ENCODE results near the gene LCTL.

Gene LCTL, protein sequence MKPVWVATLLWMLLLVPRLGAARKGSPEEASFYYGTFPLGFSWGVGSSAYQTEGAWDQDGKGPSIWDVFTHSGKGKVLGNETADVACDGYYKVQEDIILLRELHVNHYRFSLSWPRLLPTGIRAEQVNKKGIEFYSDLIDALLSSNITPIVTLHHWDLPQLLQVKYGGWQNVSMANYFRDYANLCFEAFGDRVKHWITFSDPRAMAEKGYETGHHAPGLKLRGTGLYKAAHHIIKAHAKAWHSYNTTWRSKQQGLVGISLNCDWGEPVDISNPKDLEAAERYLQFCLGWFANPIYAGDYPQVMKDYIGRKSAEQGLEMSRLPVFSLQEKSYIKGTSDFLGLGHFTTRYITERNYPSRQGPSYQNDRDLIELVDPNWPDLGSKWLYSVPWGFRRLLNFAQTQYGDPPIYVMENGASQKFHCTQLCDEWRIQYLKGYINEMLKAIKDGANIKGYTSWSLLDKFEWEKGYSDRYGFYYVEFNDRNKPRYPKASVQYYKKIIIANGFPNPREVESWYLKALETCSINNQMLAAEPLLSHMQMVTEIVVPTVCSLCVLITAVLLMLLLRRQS

DNA sequence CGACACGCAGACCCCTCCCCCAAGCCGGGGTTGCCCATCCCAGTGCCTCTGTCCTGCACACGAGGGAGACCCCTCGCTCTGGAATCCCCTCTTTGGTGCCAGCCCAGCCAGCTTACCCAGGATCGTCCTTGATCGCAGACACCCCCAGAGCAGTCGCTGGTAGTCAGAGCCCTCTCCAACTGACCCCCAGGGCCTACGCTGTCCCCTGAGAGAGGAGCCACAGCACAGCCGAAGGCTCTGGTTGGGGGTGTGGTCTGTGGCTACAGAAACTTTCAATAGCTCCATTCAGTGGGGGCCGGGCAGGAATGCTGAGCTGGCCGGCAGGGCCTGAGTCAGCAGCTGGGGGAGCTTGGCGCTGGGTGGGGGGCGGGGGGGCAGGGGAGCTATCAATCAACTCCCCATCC is at the start of gene LCTL:
LCTL (minus strand) TSS at position 258 of the 404 bp plus-strand sequence. CDS start 633 bp downstream, outside the sequence.
- DNase-seq: no peak

DNA sequence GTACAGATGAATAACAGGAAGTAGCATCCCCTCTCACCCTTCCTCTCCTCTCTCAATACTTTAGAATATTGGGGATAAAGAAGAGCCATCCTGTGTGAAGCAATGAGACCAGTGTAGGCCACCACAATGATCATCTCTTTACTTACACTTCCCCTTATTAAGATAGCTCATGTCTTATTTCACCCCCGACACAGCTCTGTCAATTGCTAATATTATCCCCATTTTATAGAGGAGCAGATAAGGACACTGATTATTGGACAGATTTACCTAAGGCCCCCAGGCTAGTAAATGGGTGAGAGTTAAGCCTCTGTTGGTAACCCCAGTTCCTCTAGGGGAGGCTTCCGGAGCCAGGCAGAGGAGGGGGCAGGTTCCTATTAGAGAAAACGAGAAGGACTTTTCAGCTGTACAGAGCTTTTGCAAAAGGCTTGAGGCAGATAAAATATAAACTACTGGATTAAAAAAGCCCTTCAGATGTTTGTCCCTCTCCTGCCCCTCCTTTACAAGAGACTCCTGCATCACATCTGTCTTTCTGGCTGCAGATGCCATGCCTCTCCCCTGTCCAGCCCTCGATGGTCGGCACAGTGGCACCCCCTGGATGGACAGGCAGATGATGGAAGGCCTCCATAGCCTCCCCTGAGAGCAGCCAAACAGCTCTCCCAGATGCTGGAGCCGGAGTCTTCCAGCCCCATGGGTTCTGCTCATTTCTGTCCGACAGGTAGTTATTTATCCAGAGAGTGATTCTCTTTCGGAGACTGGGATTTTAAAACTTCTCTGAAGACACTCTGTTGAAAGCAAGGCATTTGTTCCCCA is 49.4 kb upstream of the LCTL start:
- no peak for DNase-seq

DNA sequence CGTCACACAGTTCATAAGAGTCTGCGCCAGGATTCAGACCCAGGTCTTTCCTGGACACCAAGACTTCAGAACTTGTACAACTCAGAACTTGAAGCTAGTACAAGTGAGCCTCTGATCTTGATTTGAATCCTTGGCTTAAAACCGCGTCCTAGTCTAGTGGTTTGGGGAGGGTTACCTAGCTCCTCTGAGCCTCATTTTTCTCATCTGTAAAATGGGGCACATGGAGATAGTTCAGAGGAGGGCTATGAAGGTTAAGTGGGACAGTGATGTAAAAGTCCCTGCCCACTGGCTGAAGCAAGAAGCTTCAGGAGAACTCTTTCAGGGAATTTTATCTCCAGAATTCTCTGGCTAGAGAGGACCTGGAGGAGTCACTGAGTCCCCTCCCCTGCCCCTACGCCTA is 48.7 kb upstream of the LCTL start:
- DNase-seq: no peak

DNA sequence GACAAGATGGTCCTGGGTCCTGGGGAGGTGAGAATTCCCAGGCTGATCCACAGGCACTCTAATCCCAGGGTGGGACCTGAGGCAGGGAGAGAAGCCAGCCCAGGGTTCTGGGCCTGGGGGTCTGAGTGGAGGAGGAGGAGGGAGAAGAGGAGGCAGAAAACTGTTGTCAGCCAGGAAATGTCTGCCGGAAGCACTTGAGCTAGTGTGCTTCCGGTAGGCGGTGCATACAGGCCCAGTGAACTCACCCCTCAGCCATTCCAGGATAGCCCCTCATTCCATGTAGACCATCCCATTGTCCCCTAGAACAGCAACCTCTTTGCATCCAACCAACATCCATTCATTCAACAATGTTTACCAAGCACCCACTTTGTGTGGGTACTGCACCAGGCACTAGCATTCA is 47.9 kb upstream of the LCTL start:
- DNase-seq: no peak

DNA sequence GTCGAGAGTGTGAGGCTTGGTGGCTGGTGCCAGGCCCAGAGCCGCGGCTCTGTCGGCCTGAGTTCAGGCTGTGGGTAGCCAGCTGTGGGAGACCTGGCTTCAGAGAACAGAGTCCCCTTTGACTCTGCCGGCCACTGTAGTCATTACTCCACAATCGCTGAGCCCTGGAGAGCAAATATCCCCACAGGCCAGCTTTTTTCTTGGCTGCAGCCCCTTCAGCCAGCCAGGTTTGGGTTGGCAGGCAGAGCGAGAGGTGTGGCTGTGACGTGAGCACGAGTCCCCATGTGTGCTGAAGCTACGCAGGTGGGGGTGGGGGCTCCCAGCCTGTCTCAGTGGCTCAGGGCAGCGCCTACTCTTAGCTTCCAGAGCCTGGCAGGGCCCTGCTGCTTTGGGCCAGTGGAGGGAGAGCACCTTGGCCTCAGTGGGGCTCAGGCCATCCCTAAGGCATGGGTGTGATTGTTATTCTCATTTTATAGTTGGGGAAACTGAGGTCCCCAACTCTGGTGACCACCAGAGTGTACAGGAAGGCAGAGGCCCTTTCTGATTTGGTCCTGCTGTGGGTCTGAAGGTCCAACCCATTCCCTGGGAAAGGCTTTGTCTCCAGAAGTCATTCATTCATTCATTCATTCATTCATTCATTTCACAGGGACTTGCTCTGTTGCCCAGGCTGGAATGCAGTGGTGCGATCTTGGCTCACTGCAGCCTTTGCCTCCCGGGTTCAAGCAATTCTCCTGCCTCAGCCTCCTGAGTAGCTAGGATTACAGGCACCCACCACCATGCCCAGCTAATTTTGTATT is 45.7 kb upstream of the LCTL start:
- no peak for DNase-seq

DNA sequence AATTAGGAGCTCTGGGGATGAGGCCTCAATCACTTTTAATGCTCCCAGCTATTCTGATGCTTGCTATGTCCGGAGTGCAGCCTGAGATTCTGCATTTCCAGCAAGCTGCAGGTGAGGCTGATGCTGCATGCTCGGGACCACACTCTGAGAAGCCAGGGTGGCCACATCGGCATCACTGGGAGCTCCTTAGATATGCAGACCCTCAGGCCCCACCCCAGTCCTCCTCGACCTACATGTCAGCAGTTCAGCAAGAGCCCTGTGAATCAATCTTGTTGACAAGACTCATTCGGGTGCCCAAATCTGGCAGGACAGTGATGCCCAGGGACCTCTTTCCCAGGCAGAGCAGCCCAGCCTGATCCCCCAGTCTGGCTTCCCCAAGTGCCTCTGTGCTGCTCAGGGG is 44.1 kb upstream of the LCTL start:
- DNase-seq: no peak

DNA sequence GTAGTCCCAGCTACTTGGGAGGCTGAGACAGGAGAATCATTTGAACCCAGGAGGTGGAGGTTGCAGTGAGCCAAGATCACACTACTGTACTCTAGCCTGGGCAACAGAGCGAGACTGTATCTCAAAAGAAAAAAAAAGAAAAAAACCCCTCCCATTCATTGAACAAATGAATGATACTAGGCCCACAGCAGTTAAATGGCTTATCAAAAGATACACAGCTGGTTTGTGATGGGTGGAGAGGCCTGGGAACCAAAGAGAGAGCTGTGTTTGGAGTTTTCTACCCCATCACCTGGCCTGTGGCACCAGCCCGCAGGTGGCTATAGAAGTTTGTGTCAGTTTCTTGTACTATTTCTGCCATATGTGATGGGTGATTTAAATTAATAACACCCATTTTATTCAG is 43.1 kb upstream of the LCTL start:
- no peak for DNase-seq

DNA sequence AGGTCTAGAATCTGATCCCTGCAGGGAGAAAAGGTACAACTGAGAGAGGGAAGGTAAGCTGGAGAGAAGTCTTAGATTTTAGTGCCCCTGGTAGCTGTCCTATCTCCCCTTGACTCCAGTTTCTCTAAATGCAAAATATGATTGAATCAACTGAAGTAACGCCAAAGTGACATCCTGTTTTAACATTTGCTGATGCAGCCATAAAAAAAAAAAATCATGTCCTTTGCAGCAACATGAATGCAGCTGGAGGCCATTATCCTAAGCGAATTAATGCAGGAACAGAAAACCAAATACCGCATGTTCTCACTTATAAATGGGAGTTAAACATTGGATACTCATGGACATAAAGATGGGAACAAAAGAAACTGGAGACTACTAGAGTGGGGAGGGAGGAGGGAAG is 42.4 kb upstream of the LCTL start:
- DNase-seq: no peak

DNA sequence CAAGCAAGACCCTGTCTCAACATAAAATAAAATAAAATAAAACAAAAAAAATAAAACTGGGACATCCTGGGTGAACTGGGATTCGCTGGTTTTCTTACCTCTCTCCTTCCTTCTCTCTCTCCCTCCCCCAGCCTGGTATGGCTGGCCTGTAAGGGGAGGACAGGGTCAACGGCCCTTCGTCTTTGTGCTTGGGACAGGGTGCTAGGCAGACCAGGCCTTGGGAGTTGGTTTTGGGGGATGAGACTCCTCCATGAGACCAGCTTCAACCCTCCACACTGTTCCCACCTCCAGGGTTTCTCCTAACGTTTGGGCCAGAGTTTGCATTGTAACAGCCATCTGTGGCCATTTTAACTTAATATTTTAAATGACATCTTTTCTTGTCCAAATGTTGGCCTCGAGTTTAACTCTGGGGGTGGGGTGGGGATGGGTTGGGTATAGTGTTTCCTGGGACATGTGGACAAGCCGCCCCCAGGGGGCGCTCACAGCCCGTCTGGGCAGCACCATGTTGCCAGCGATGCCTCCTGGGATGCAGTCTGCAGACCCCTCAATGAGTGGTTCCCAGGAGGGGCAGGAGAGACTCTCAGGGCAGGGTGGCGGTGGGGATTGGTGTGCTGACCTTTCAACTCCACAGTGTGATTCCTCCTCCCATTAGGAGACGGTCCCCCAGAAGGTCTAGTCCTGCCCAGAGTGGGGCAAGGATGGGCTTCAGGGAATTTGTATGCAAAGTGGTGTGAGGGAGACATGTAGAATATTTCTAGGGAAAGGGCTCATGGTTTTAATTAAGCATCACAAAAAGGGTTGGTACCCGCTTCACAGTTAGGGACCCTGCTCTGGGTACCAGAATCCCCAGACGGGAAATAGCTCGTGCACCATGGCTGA is 37.7 kb upstream of the LCTL start:
- no peak for DNase-seq

DNA sequence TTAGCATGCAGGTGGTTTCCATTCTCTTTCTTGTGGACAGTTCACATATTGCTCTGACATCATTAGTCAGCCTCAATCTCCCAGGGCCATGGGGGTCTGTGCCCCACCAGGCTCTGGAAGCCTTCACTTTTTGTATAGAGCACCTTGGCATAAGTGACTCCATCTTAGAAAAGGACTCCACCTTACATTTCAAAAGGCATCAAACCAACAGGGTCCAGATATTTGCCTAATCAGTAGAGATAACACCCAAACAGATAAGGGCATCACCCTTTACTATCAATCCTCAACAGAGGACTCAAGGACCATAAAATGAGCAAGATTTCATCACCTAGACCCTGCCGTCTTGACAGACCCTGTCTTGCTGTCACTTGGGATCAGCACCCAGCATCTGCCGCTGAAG is 35.7 kb upstream of the LCTL start:
- no peak for DNase-seq

DNA sequence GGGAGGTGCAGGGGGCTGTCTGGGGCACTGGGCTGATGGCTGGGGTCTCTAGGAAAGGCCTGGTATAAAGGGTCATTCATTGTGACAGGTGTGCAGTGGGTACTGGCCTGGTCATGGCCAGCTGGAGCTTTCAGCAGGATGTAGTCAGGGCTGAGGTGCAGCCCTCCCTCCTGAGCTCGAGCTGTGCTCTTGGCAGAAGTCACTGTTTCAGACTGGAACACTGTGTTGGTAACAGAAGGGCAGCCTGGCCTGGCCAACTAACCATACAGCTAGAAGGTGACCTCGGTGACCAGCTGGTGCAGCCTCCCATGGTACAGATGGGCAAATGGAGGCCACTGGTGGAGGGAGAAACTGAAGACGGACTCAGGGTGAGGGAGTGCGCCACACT is 34.4 kb upstream of the LCTL start:
- DNase-seq: no peak

DNA sequence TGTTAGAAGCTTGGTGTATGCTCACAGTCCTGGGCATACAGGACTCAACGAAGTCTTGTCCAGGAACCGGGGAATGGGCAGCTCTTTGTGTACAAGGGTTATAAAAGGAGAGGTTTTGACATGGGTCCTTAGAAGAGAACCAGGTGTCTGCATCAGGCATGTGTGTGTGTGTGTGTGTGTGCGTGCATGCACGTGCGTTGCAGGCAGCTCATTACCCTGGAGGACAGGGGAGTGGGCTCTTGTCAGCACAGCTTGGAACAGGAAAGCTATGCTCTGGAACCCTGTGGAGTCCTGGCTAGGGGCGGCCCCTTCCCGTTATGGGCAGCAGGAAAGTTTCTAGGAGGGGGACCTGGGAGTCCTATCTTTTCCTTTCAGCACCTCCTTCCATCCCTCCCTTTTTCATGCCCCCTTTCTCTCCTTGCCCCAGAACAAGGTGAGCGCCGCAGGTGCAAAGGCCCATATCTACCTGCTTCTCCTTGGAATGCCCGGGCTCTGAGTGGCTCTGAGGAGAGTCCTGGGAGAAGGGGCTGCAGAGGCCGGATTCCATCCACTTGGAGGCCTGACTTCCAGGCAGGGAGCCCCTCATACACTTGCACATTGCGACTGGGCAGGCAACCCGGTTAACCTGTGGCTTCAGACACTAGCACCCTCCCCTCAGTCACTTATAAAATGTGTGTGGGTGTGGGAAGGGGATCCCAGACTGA is 33.9 kb upstream of the LCTL start:
- no peak for DNase-seq

DNA sequence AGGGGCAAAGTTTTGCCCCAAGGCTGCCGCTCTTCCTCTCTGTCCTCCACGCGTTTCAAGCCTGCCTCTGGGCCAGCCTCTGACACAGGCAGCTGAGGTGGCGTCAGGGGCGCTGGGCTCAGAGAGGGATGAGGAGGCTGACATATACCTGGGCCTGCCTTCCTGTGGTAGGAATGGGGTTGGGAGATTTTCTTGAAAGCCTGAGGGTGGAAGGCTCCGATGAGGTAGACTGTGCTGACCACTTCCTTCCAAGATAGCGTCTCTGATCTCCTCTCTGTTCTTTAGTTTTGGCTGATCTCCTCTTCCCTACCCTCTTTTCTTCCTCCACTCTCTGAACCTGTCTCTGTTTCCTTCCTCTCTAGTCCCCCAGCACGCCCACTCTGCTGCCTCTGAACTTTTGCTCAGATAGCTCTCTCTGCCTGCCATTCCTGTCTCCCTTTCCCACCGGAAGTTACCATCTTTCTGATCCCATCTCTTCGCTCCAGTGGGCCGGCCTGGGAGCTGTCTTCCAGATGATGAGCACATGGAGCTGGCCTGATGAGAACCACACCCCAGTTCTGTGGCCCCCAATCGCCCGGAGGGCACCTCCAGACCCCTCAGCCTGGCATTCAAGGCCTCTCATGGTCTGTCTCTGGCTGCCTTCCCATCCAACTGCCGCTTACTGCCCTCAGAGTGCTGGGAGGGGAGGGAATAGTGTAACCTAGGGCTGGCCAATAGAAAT is 32.5 kb upstream of the LCTL start:
- DNase-seq: no peak

DNA sequence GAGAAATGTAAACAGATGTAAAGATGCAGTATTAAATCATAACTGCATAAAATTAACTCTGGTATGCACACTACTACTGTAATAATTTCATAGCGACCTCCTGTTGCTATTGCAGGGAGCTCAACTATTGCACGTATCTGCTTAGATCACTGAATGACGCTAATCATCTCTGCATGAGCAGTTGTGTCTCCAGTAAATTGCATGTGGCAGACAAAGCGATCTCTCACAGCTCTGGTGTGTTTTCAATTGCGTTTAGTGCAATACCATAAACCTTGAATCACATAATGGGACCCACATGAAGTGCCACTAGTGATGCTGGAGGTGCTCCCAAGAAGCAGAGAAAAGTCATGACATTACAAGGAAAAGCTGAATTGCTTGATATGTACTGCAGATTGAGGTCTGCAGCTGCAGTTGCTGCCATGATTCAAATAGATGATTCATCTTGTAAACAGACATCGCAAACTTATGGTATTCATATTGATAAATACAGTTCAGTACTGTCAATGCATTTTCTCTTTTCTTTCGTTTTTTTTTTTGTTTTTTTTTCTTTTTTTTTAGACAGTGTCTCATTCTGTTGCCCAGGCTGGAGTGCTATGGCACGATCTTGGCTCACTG is 30.2 kb upstream of the LCTL start:
- no peak for DNase-seq

DNA sequence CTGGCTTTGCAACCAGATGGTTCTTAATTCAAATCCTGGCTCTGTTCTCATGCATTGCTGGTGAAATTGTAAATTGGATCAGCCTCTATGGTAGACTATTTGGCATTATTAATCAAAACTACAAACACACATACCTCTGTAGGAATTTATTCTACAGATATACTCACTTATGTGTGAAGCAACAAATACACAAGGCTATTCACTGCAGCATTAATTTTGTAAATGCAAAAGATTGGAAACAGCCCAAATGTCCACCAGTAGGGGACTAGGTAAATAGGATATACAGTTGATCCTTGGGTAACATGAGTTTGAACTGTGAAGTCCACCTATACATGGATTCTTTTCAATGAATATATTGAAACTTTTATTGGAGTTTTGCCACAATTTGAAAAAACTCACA is 29.5 kb upstream of the LCTL start:
- DNase-seq: no peak

DNA sequence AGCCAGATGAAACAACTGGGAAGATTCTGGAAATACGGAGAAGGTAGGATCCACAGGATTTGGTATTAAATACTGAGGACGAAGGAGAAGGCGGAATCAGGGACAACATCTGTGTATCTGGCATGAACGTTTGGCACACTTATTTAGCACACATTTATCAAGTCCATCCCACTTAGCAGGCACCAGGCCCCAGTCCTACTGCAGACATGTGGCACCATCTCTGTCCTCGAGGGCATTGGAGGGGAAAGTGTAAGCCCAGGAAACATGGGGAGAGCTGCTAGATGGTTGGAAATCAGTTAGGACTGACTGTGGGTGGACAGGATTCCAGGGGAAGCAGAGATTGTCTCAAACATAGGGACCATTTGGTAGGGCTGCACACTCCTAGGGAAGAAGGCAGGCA is 29.0 kb upstream of the LCTL start:
- no peak for DNase-seq

DNA sequence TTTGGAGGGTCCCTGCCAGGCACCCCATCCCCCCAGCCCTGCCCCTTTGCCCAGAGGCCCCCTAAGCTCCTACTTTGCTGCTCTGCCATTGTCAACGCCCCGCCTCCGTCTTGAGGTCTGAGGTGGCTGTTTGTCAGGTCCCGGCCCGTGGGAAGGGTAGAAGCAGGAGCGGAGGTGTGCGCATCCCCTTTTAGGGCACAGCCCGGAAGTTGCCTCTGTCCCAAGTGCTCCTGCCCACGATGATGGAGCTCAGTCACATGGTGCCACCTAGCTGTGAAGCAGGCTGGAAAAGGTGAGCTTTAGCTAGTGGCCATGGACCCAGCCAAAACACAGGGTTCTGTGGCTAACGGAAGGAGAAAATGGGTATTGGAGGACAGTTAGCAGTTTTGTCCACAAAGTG is 28.5 kb upstream of the LCTL start:
- no peak for DNase-seq

DNA sequence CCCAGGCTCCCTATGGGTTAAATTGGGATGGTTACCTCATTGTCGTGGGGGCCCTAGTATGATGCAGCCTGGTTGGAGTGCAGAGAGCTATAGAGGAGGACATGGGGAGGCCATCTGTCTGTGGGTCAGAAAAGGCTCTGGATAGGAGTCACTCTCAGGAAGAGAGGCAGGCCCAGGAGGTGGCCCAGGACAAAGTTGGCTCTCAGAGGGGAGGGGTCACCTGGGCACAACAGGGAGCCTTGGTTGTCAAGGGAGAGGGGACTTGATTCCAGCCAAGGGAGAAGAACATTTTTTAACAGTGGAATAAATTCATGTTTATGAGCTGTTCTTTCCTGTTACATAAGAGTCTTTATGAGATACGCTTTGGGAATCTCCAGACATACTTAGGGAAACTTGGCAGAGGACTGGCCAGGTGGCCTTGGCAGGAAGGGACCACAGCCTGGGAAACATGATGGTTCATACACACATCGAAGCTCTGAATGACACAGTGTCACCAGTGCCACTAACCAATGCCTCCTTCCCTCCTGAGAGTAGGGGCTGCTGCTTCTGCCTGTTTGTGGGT is 27.5 kb upstream of the LCTL start:
- no peak for DNase-seq

DNA sequence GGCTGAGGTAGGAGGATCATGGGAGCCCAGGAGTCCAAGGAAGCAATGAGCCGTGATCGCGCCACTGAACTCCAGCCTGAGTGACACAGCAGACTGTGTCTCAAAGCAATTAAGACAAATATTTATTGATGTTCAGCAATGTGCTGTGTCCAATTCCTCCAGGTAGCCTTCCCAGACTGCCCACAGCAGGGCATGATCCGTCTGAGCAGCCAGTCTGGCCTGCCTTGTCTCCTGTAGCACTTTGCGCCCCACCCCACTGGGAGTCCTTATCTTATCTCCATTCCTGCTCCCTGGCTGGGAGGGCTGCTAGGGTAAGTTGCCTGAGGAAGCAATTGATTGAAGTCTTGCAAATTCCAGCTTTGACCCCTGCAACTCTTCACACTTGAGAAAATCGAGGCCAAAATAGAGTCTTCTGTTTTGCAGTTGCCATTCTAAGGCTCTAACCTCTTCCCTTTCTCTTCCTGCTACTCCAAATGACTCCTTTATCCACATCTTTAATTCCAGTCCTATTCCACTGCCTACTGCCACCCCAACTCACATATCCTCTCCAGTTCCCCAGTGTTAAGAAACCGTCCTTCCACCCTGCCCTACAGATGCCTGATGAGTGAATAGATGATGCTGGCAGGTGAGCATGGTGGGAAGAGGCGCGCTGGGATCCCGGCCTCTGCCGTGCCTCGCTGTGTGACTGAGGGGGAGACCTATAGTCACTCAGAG is 26.9 kb upstream of the LCTL start:
- DNase-seq: no peak
